Activated CD4-positive, alpha-beta memory T cell treated with anti-CD3 and anti-CD28 coated beads for 36 hours (primary cell): ENCODE measurements around the gene PODXL2. TPM values are rescaled to one million over a fixed set of nuclear protein-coding genes. Genes with fewer than 3 reads are reported as not detected.

Experiments
- CTCF ChIA-PET: fragments of 350-600 bp; sonication (Branson Sonifier 250); formaldehyde crosslinking; loops from one replicate; lab custom pipeline; 2021; ENCODE audit warnings: antibody characterized with exemption, inconsistent platforms; lab: Charles Lee
- POLR2A ChIA-PET: fragments of 350-600 bp; sonication (Branson Sonifier 250); formaldehyde crosslinking; loops from one replicate; lab custom pipeline; 2021; ENCODE audit warnings: antibody characterized with exemption; lab: Charles Lee
- DNase-seq: peaks from one replicate; pipeline ENCODE4 v3.0.0-alpha.2; 2020
- H3K27ac Mint-ChIP-seq: one replicate; pipeline ENCODE4 v1.8.0; 2021; ENCODE audit warnings: mixed read lengths
- H3K27me3 Mint-ChIP-seq: one replicate; pipeline ENCODE4 v1.8.0; 2021; ENCODE audit warnings: mixed read lengths
- H3K36me3 Mint-ChIP-seq: one replicate; pipeline ENCODE4 v1.8.0; 2021; ENCODE audit warnings: mixed read lengths
- H3K4me1 Mint-ChIP-seq: one replicate; pipeline ENCODE4 v1.8.0; 2021; ENCODE audit warnings: low read depth, mixed read lengths
- H3K4me3 Mint-ChIP-seq: one replicate; pipeline ENCODE4 v1.8.0; 2021; ENCODE audit warnings: mild to moderate bottlenecking, mixed read lengths
- H3K9me3 Mint-ChIP-seq: one replicate; pipeline ENCODE4 v1.8.0; 2021; ENCODE audit warnings: mixed read lengths
- intact Hi-C: fragments of 100-400 bp; cut with micrococcal nuclease; formaldehyde crosslinking; loops from one replicate; pipeline ENCODE4 v1.15.1; 2023
- total RNA-seq, 2 experiments: library from RNA; stranded (reverse); gene quantifications; one replicate each; pipeline ENCODE4 v1.2.3, GENCODE V29; 2021

The PODXL2 gene
- total RNA-seq, 2 experiments from 2014 or later: 1.2 to 1.3 TPM

DNA sequence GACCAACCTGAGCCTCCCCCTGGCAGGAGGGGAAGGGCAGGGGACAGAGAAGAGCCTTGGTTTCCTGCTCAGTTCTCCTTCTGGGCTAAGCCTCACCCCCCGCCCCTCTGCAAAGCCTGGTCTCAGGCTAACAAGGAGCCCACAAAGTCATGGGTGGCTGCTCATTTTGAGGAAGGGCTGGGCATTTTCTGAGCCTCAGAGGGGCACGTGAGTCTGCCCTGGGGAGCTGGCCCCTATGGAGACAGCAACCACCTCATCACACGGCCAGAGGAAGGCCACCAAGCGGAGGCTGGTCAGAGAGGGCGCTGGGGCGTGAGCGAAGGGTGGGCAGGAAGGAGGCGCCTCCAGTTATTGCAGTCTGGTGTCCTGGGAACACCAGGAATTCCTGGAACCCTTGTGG lies 62.5 kb downstream of the PODXL2 start:
- no peaks in the 10 kb centered on the region for H3K27me3 Mint-ChIP-seq
- CTCF ChIA-PET: interaction anchor here (1.4 kb wide), 1 partner anchor 116 kb away, joined by 3 read pairs; no protein-coding TSS in a partner anchor
- no peak overlapping the region for H3K4me3 Mint-ChIP-seq
- no peaks in the 10 kb centered on the region for H3K4me1 Mint-ChIP-seq
- H3K27ac Mint-ChIP-seq: no peak overlapping the region
- H3K9me3 Mint-ChIP-seq: no peaks in the 10 kb centered on the region
- no peaks in the 10 kb centered on the region for H3K36me3 Mint-ChIP-seq
- no peak for DNase-seq
- intact Hi-C loops: no loop called here
- POLR2A ChIA-PET: no interaction called here

DNA sequence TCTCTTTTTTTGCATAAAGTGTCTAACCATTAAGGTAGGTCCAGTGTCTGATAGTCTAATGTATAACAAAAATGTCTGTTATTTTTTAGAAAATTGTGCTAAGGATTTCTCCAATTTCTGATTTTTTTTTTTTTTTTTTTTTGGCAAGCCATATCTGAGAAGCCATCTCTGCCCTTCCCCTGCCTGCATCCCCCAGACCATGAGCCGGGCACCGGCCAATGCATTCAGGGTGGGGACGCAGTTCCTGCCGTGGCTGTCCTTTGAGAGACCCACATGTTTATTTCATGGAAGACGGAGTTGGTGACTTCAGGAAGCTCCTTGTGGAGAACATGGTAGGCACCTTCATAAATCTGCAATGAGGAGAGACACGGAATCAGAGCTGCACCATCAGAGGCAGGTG lies 63.0 kb downstream of the PODXL2 start:
- no peaks in the 10 kb centered on the region for H3K27me3 Mint-ChIP-seq
- CTCF ChIA-PET: interaction anchor here (1.4 kb wide), 1 partner anchor 117 kb away, joined by 3 read pairs; no protein-coding TSS in a partner anchor
- DNase-seq: no peak
- POLR2A ChIA-PET: no interaction called here
- H3K4me1 Mint-ChIP-seq: no peaks in the 10 kb centered on the region
- no peaks in the 10 kb centered on the region for H3K36me3 Mint-ChIP-seq
- intact Hi-C loops: no loop called here
- H3K9me3 Mint-ChIP-seq: no peaks in the 10 kb centered on the region
- H3K27ac Mint-ChIP-seq: no peak overlapping the region
- no peak overlapping the region for H3K4me3 Mint-ChIP-seq

DNA sequence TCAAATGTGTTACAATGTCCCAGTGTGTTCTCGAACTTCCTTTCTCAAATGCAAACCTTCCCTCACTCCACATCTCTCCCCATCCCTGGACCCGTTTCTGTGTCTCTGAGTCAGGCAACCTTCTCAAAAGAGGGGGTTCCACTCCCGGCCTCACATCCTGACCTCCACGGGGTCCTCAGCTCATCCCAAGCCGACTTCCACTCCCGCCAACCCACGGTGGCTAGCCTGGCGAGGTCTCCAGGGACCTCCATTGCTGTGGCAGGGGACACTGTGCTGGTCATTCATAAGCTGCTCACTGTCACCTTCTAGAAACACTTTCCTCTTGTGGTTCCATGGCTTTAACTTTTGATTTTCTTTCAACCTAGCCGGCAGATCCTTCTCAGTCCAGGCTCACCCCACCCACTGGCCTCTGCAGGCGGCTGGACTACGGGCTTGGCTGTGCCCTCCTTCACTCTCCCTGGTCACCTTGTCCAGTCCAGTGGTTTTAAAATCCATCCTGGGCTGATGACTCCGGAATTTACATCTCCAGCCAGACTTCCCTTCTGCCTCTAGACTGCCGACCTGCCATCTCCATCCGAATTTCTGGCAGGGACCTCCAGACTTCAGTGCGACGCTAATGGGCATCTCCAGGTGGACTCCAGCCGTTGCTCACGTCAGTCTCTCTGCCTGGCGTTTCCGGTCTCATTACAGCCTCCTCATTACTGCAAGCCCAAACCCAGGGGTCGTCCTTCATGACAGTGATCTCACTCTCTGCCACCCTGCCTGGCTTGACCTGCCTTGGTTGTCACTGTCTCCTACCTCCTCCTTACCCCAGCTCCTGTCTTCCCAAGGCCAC lies 63.7 kb downstream of the PODXL2 start:
- no peak for DNase-seq
- H3K4me1 Mint-ChIP-seq: no peaks in the 10 kb centered on the region
- H3K27ac Mint-ChIP-seq: no peak overlapping the region
- ChIA-PET POLR2A (no interaction called here), CTCF (interaction anchor here (0.5 to 1.4 kb wide), 2 partner anchors 118 to 411 kb away, joined by 3 read pairs; no protein-coding TSS in a partner anchor)
- H3K27me3 Mint-ChIP-seq: no peaks in the 10 kb centered on the region
- intact Hi-C loops: no loop called here
- H3K36me3 Mint-ChIP-seq: no peaks in the 10 kb centered on the region
- no peak overlapping the region for H3K4me3 Mint-ChIP-seq
- H3K9me3 Mint-ChIP-seq: no peaks in the 10 kb centered on the region

DNA sequence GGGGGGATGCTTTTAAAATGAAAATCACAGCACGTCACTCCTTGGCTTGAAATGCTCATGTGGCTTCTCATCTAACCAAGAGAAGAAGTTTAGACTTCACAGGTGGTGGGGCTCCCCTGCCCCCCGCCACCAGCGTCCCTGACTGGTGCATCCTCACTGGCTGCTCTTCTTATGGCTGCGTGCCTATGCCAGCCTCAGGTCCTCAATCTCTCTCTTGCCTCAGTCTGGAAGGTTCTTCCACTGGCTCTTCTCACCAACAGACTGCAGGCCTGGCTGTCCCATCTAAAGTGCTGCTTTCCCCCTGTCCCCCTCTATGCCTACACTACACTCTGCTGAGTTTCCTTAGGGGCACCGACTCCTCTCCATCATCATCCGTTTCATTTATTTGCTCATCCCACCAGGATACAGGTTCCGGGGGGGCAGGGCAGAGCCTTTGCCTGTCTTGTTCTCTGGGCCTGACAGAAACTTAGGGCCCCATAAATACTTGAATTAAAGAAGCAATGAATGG lies 64.4 kb downstream of the PODXL2 start:
- Mint-ChIP-seq H3K4me1 (no peaks in the 10 kb centered on the region), H3K27ac (no peak overlapping the region), H3K9me3 (no peaks in the 10 kb centered on the region), H3K4me3 (no peak overlapping the region), H3K27me3 (no peaks in the 10 kb centered on the region), H3K36me3 (no peaks in the 10 kb centered on the region)
- intact Hi-C loops: no loop called here
- DNase-seq: no peak
- ChIA-PET CTCF (interaction anchor here (0.5 to 1.5 kb wide), 2 partner anchors 42 to 412 kb away, joined by 3 to 11 read pairs; no protein-coding TSS in a partner anchor), POLR2A (no interaction called here)

DNA sequence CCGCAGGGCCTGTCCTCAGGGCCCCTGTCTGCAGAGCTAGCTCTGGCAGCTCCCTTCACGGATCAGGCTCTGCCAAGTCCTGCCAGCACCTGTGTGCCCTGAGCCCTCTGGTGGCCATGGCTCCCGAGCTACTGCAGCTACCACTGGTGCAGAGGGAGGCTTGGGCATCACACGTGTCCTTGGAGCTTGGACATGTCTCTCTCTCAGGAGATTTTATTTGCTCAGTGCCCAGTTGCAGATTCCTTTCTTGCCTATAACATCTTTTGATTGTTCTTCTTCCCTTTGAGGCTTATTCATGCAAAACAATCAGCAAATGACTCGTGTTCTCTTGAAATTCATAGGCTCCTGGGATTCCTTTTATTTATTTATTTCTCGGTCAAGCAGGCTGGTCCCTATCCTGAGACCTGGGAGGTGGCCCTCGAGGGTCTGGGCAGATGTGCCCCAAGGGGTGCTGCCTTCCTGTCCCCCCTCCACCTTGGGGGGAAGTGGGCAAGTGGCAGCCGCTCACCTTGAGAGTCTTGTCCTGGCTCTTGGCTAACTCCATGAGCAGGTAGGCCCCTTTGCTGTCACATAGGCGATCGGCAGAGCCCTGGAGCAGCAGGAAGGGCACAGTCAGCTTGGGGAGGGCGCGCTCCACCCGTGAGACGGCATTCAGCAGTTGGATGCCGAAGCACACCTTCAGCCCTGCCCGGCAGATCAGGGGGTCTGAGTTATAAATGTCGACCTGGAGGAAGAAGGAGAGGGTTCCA lies 65.7 kb downstream of the PODXL2 start:
- Mint-ChIP-seq H3K4me1 (no peaks in the 10 kb centered on the region), H3K36me3 (no peaks in the 10 kb centered on the region), H3K9me3 (no peaks in the 10 kb centered on the region), H3K27ac (no peak overlapping the region), H3K4me3 (no peak overlapping the region), H3K27me3 (no peaks in the 10 kb centered on the region)
- ChIA-PET POLR2A (no interaction called here), CTCF (interaction anchor here (0.8 to 2.8 kb wide), 6 partner anchors 43 to 439 kb away, joined by 3 to 28 read pairs (median 4); no protein-coding TSS in a partner anchor)
- peak; percentile 62 for DNase-seq
- intact Hi-C loops: loop anchor here (2.0 kb wide), 1 partner anchor 120 kb away; no protein-coding TSS in a partner anchor

DNA sequence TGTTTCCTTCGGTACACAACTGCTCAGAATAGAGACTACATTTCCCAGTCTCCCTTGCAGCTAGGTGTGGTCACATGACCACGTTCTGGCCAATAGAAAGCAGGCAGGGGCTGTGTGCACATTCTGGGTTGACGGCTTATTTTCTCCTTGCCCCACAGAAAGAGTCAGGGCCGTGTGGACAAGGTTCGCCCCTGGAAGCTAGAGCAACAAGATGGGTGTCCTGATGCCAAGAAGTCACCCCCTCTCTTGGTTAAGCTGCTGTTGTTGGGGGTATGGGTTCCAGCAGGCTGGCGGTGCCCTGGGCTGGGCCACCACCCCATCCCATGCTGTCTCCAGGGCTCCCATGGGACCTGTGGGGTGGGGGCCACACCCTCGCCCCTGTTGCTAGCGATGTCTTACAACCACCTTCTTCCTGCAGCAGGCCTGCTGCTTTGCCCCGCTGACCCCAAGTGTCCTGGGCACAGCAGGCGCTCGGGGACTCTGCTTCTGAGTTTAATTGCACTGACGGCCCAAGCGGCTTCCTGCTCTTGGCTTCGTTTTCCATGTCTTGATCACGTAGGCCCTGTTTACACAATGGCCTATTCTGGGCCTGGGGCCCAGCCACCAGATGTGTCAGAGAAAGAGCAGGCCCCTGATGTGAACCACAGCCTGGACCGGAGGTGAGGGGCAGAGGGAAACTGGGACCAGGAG lies 68.7 kb downstream of the PODXL2 start:
- intact Hi-C loops: loop anchor here (2.0 kb wide), 1 partner anchor 25 kb away; the partner anchor contains the start of gene ABTB1
- Mint-ChIP-seq H3K4me1 (no peaks in the 10 kb centered on the region), H3K9me3 (no peaks in the 10 kb centered on the region), H3K4me3 (no peak overlapping the region), H3K27ac (no peak overlapping the region), H3K27me3 (no peaks in the 10 kb centered on the region), H3K36me3 (no peaks in the 10 kb centered on the region)
- CTCF ChIA-PET: interaction anchor here (0.6 to 1.3 kb wide), 3 partner anchors 29 to 123 kb away, joined by 3 to 7 read pairs (median 4); no protein-coding TSS in a partner anchor
- POLR2A ChIA-PET: no interaction called here
- peak; percentile 66 for DNase-seq

DNA sequence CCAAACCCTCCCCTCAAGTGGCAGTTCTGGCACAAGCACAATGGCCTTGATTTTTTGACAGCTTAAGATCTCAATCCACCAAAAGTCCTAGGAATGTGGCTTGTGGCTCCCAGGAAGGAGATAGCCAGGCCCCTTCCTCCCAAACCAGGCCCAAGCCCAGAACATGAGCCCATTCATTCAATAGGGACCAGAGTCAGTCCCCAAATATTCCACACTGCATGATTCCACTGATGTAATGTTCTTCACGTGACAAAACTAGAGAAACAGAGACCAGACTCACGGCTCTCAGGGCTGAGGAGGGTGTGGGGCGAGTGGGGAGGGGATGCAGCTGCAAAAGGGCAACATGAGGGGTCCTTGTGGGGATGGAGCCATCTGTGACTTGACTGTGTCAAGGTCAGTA lies 69.3 kb downstream of the PODXL2 start:
- Mint-ChIP-seq H3K4me3 (no peak overlapping the region), H3K36me3 (no peaks in the 10 kb centered on the region), H3K9me3 (no peaks in the 10 kb centered on the region), H3K27ac (no peak overlapping the region), H3K4me1 (no peaks in the 10 kb centered on the region), H3K27me3 (no peaks in the 10 kb centered on the region)
- POLR2A ChIA-PET: no interaction called here
- CTCF ChIA-PET: interaction anchor here (0.6 to 1.3 kb wide), 2 partner anchors 29 to 123 kb away, joined by 3 to 4 read pairs; no protein-coding TSS in a partner anchor
- DNase-seq: no peak
- intact Hi-C loops: no loop called here

DNA sequence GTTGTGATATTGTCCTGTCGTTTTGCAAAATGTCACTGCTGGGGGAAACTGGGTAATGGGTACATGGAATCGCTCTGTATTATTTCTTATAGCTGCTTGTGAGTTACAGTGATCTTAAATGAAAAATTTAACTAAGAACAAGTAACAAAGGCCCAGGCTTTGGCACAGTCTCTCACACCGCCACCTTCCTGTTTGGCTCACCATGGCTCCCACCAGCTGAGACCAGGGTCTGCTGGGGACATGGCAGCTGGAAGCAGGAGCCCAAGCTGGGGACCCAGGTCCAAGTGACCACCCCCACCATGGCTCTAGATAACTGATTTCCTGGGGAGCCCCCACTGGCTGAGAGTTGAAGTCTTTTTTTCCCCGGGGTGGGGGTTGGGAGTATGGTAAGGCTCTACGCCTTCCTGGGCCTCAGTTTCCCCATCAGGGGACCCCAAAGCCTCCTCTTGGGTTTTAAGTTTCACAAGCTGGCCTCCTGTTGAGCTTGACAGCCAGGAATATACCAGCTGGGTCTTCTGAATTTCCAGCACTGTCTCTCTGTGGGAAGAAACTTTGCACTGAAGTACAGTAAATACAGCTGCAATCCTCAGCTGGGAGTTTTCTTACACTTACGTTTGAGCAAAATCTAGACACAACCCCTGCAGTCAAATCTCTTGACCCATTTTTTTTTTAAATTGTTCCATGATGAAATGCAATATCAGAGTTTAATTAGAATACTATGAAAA lies 69.9 kb downstream of the PODXL2 start:
- intact Hi-C loops: no loop called here
- peaks cover 4% of the 10 kb centered on the region for H3K9me3 Mint-ChIP-seq
- no peaks in the 10 kb centered on the region for H3K4me1 Mint-ChIP-seq
- H3K27me3 Mint-ChIP-seq: peaks cover 4% of the 10 kb centered on the region
- no peak overlapping the region for H3K27ac Mint-ChIP-seq
- no peak overlapping the region for H3K4me3 Mint-ChIP-seq
- H3K36me3 Mint-ChIP-seq: no peaks in the 10 kb centered on the region
- CTCF ChIA-PET: interaction anchor here (0.6 to 1.3 kb wide), 3 partner anchors 28 to 1516 kb away, joined by 3 to 4 read pairs (median 3); no protein-coding TSS in a partner anchor
- POLR2A ChIA-PET: no interaction called here
- DNase-seq: no peak

DNA sequence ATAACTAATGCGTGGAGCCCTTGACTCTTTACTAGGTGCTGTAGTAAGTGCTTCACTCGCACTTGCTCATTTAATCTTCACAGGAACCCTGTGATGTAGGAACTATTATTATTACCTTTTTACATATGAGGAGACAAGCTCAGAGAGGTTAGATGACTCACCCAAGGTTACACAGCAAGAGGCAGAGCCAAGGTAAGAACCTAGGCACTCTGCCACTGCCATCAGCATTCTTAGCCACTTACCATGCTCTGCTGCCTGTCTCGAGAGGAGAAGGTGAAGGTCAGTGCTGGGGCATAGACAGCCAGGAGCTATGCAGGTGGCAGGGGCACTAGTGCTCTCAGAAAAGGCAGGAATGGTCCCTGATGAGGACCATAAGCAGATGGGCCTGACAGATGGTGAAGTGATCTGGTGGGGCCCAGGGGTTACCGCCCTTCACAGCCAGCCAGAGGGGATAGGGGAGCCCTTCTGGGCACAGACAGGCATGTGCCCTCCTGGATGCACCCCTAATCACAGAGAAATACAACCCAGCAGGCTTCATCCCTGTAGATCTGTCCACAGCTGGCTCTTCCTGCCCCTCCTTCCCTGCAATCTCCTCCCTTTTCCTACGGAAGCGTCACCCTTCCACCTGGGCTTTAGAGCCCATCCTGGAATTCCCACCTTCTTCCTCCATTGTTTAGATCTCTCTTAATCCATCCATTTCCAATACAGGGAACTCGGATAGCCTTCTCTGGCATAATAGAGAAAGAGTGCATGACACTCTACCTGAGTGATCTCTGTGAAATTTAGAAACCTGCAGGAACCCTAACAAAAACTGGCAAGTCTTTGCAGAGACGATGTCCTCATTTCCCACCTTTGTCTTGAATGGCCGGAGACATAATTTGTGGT lies 70.7 kb downstream of the PODXL2 start:
- intact Hi-C loops: no loop called here
- no peaks in the 10 kb centered on the region for H3K4me1 Mint-ChIP-seq
- no peak overlapping the region for H3K27ac Mint-ChIP-seq
- H3K27me3 Mint-ChIP-seq: peaks cover 6% of the 10 kb centered on the region
- POLR2A ChIA-PET: no interaction called here
- H3K9me3 Mint-ChIP-seq: peaks cover 9% of the 10 kb centered on the region
- H3K4me3 Mint-ChIP-seq: no peak overlapping the region
- no peaks in the 10 kb centered on the region for H3K36me3 Mint-ChIP-seq
- no peak for DNase-seq
- CTCF ChIA-PET: interaction anchor here (0.7 to 1.3 kb wide), 2 partner anchors 125 to 1516 kb away, joined by 3 read pairs; no protein-coding TSS in a partner anchor

DNA sequence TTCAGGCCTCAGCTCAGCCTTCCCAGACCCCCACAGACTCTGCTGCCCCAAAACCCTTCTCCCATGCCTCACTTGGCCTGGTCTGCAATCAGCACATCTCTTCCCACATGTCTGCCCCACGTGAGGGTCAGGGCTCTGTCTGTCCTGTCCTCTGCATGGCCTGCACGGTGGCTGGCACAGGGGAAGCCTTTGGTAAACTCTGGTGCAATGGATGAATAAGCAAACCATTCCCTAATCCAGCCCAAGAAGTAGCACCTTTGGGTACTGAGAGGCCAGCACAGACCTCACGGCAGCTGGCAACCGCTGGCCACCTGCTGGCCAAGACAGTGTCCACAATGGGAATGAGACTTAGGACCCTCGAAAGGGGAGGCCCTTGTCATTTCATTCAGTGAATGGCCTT lies 71.4 kb downstream of the PODXL2 start:
- H3K36me3 Mint-ChIP-seq: no peaks in the 10 kb centered on the region
- POLR2A ChIA-PET: no interaction called here
- DNase-seq: no peak

More for the DNA sequence above, 71.4 kb downstream of the PODXL2 start:
- H3K9me3 Mint-ChIP-seq: peaks cover 9% of the 10 kb centered on the region
- H3K27ac Mint-ChIP-seq: no peak overlapping the region
- no peaks in the 10 kb centered on the region for H3K4me1 Mint-ChIP-seq
- intact Hi-C loops: no loop called here
- H3K4me3 Mint-ChIP-seq: no peak overlapping the region
- CTCF ChIA-PET: interaction anchor here (1.3 kb wide), 1 partner anchor 126 kb away, joined by 3 read pairs; no protein-coding TSS in a partner anchor
- H3K27me3 Mint-ChIP-seq: peaks cover 6% of the 10 kb centered on the region
